Muscle of leg (tissue), 11 donors: Measurements from ENCODE around the gene APOOL. TPM values are rescaled to one million over a fixed set of nuclear protein-coding genes. Genes with fewer than 3 reads are reported as not detected.
"Not testable (repeated sequence)": the region's sequence is repeated elsewhere in the genome, so short reads cannot be mapped to it uniquely, and the experiment has no call there.

Source experiments
- DNase-seq: peaks from one replicate; pipeline ENCODE4 v3.0.0; 2013
- H3K27ac ChIP-seq: one replicate; pipeline ENCODE4 v1.5.1; 2013; ENCODE audit warnings: mild to moderate bottlenecking, low read length, control low read depth
- H3K27me3 ChIP-seq: one replicate; pipeline ENCODE4 v1.6.1; 2013; ENCODE audit warnings: low read length; ENCODE audit not compliant: control insufficient read depth, insufficient read depth
- H3K36me3 ChIP-seq: one replicate; pipeline ENCODE4 v1.6.1; 2013; ENCODE audit warnings: low read length; ENCODE audit not compliant: control insufficient read depth, insufficient read depth
- H3K4me1 ChIP-seq: one replicate; pipeline ENCODE4 v1.6.1; 2013; ENCODE audit warnings: low read length; ENCODE audit not compliant: control insufficient read depth, insufficient read depth
- H3K4me3 ChIP-seq: one replicate; pipeline ENCODE4 v1.5.1; 2013; ENCODE audit warnings: low read length, control low read depth
- H3K9me3 ChIP-seq: replicated peaks from 2 replicates; pipeline ENCODE4 v1.6.1; 2013; ENCODE audit warnings: low read depth, low read length; ENCODE audit not compliant: control insufficient read depth
- whole genome bisulfite sequencing: methylation state at CpG from one replicate; pipeline ENCODE4 v1.1.5; 2013; ENCODE audit warnings: missing lambda C conversion rate; ENCODE audit not compliant: insufficient coverage; 5-methylcytosine and 5-hydroxymethylcytosine counted together
- polyA plus RNA-seq, 8 donors: library from polyadenylated mRNA; unstranded; fragments of 120-200 nt; gene quantifications; one replicate each; pipeline versions ENCODE4 v1.2.1 to v1.2.3, GENCODE V29; 2013; ENCODE audit warnings: inconsistent platforms in 1 of 8, low replicate concordance in 1 of 8; ENCODE audit not compliant: insufficient read length in 8 of 8, insufficient read depth in 1 of 8
- total RNA-seq: library from RNA; stranded (reverse); fragments of 120-200 nt; gene quantifications from one replicate; pipeline ENCODE4 v1.2.4, GENCODE V29; 2013

APOOL gene
- total and polyA plus RNA-seq, 9 donors = 10.1 to 15.3 (median 12.0) TPM

DNA sequence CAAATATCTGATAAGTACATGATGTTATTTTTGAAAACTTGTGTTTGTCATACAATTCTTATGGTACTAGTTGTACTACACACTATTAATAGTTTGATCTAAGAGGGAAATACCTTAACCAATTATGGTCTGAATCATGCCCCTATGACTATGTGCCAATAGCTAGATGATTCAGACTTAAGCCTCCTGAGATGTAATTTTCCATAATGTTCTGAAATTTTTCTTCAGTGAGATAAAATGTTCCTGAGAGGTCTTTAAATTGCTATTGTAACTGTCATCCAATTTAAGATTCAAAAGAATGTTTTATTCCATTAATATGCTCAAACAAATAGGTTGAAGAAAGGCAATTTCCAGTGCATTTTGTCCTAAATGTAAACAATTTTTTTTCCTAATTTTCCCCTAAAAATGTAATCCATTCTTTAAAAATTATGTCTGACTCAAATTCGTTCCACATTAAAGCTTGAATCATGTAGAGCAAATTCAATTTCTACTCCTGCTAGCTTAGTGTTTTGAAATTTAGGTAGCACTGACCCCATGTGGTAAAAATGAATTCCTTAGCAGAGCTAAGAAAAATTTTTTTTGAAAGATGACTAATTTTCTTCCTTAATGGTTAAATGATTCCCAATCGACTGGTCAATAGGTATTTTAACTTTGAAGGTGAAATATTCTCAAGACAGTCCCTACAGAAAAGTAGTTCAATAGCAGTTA, 49.1 kb downstream of the APOOL start:
- no peaks in the 10 kb centered on the region for H3K27me3 ChIP-seq
- H3K27ac ChIP-seq = no peak overlapping the region
- H3K9me3 ChIP-seq = no peaks in the 10 kb centered on the region
- DNase-seq = peak; percentile 17
- WGBS = no CpG with 5 or more reads among the region's 2 CpGs
- H3K4me1 ChIP-seq = no peaks in the 10 kb centered on the region
- peaks cover 2% of the 10 kb centered on the region for H3K36me3 ChIP-seq
- no peak overlapping the region for H3K4me3 ChIP-seq

DNA sequence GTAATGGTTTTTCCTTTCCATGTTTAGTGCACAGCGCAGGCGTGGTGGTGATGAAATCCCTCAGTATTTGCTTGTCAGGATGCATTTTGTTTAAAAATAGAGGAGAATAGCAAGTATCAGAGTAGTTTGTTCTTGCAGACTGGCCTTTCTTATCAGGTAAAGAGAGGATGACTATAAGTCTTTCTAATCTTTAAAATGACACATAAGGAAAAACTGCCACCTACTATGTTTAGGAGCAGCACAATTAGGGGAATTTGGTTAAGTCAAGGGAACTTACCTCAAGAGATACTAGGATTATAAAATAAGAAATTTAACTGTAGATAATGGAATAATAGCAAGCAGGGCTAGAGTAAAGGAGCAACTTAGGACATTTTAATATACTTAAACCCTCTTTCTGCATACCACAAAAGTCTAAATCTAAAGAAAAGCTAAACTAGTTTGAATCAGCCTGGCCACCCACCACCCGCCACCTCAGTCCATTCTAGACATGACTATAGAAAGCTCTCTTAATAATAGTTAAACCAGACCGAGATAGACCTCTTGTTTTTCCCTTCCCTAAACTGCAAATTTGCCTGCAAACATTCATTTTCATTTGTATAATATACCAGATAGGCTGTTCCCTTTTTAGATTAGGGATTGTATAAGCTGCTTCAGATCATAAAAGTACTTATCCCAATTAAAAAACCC, 62.0 kb downstream of the APOOL start:
- no CpG with 5 or more reads among the region's 4 CpGs for WGBS
- Histone ChIP-seq H3K4me1 (no peaks in the 10 kb centered on the region), H3K27me3 (no peaks in the 10 kb centered on the region), H3K4me3 (no peak overlapping the region), H3K36me3 (no peaks in the 10 kb centered on the region), H3K27ac (no peak overlapping the region), H3K9me3 (no peaks in the 10 kb centered on the region)
- DNase-seq = no peak

DNA sequence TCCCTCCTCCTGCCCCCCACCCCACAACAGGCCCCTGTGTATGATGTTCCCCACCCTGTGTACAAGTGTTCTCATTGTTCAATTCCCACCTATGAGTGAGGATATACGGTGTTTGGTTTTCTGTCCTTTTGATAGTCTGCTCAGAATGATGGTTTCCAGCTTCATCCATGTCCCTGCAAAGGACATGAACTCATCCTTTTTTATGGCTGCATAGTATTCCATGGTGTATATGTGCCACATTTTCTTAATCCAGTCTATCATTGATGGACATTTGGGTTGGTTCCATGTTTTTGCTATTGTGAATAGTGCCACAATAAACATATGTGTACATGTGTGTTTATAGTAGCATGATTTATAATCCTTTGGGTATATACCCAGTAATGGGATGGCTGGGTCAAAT, 73.6 kb downstream of the APOOL start:
- DNase-seq, H3K27me3 ChIP-seq, H3K4me3 ChIP-seq, H3K9me3 ChIP-seq, H3K27ac ChIP-seq, H3K4me1 ChIP-seq, H3K36me3 ChIP-seq: not testable (repeated sequence)
- WGBS = no CpG with 5 or more reads among the region's 1 CpG

DNA sequence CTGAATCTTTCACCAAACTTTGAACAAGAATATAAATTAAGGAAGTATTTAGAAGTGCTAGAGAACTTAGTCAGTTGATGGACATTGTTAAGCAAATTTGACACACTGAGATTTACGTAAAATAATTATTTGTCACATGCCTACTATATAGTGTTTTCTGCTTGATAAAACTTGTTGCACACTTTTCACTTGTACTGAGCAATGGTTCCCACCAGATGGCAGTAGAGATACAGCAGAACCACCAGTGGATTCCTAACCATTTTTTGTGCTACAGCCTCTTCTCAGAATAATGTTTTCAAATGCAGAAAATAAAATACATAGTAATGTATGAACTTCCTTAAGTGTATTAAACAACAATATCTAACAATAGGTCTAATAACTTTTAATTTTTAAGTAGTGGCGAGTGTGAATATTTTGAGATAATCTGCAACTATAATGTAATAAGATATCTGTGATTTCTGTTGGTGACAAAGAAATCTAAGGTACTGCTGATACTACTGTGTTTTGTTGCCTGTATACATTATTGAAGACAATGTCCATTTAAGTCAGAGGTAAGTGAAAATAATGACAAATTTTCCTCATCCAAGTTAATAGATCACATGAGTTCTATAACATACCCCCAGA, 81.2 kb downstream of the APOOL start:
- no CpG with 5 or more reads among the region's 2 CpGs for WGBS
- peak; percentile 37 for DNase-seq

DNA sequence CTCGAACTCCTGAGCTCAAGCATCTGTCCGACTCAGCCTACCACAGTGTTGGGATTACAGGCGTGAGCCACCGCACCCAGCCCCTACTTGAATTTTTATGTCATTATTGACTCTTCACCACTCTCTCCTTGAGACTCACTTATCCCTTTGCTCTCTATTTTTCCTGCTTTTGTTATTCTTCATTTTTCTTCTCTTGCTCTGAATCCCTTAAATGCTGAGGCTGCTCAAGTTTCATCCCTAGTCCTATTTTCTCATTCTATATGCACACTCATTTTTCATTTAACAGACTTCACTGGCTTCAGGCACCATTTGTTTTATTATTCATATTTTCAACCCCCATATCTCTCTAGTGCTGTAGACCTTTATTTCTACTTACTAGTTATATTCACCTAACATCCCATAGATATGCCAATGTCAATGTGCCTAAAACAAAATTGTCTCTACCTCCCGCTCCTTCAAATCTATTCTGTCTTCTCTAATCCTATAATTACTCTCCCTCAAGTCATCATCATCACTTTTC, 85.7 kb downstream of the APOOL start:
- WGBS = 96% methylated on average over 5 of the region's 5 CpGs
- no peaks in the 10 kb centered on the region for H3K4me1 ChIP-seq
- no peak overlapping the region for H3K4me3 ChIP-seq
- DNase-seq = no peak
- H3K27ac ChIP-seq = no peak overlapping the region
- no peaks in the 10 kb centered on the region for H3K36me3 ChIP-seq
- peaks cover 3% of the 10 kb centered on the region for H3K27me3 ChIP-seq
- H3K9me3 ChIP-seq = no peaks in the 10 kb centered on the region

More for the DNA sequence above, 81.2 kb downstream of the APOOL start:
- Histone ChIP-seq H3K4me1 (no peaks in the 10 kb centered on the region), H3K36me3 (no peaks in the 10 kb centered on the region), H3K9me3 (no peaks in the 10 kb centered on the region), H3K4me3 (no peak overlapping the region), H3K27me3 (no peaks in the 10 kb centered on the region), H3K27ac (no peak overlapping the region)

DNA sequence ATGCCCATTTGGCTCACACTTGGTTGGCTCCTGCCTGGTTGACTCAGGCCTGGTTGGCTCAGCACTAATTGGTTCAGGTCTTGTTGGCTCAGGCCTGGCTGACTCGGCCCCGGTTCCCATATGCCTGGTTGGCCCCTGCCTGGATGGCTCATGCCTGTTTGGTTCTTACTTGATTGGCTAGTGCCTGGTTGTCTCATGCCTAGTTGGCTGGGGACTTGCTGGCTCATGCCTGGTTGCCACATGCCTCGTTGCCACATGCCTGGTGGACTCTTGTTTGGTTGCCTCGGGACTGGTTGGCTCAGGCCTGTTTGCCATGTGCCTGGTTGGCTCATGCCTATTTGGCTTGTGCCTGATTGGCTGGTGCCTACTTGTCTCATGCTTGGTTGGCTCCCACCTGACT, 103.7 kb downstream of the APOOL start:
- no peaks in the 10 kb centered on the region for H3K4me1 ChIP-seq
- H3K27me3 ChIP-seq = no peaks in the 10 kb centered on the region
- 71% methylated on average over 4 of the region's 4 CpGs for WGBS
- no peaks in the 10 kb centered on the region for H3K36me3 ChIP-seq
- H3K27ac ChIP-seq = no peak overlapping the region
- H3K9me3 ChIP-seq = no peaks in the 10 kb centered on the region
- DNase-seq = no peak
- no peak overlapping the region for H3K4me3 ChIP-seq

DNA sequence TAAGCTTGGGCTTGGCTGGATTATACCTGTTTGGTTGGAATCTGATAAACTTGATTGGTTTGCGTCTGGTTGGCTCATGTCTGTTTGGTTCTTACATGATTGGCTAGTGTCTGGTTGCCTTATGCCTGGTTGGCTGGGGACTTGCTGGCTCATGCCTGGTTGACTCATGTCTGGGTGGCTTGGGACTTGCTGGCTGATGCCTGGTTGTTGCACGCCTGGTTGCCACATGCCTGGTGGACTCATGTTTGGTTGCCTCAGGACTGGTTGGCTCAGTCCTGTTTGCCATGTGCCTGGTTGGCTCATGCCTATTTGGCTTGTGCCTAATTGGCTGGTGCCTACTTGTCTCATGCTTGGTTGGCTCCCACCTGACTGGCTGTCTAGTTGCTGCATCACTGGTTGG, 104.5 kb downstream of the APOOL start:
- H3K36me3 ChIP-seq = no peaks in the 10 kb centered on the region

DNA sequence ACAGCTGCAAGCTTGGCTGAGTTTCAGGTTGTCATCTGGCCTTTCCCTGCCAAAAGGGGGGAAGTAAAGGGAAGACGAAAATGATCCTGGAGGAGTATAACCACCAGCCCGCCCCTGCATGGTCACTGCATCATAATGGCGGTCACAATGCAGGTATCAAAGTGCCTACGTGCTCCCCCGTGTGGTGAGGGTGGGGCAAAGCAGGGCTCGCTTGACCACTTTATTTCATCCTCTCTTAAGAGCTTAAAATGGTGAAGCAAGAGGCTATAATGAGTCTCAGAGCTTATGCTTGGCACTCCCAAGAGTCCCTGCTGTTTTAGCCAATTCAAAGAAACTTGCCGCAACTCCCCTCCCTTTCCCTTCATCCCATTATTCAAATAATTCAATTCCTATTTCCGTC, 105.6 kb downstream of the APOOL start:
- peak; percentile 3 for DNase-seq
- Histone ChIP-seq H3K9me3 (no peaks in the 10 kb centered on the region), H3K36me3 (no peaks in the 10 kb centered on the region), H3K4me3 (no peak overlapping the region), H3K27me3 (peaks cover 3% of the 10 kb centered on the region), H3K27ac (no peak overlapping the region), H3K4me1 (no peaks in the 10 kb centered on the region)
- WGBS = 100% methylated on average over 2 of the region's 8 CpGs

More for the DNA sequence above, 104.5 kb downstream of the APOOL start:
- no peaks in the 10 kb centered on the region for H3K4me1 ChIP-seq
- H3K4me3 ChIP-seq = no peak overlapping the region
- 96% methylated on average over 2 of the region's 2 CpGs for WGBS
- DNase-seq = no peak
- peaks cover 3% of the 10 kb centered on the region for H3K27me3 ChIP-seq
- no peak overlapping the region for H3K27ac ChIP-seq
- no peaks in the 10 kb centered on the region for H3K9me3 ChIP-seq

DNA sequence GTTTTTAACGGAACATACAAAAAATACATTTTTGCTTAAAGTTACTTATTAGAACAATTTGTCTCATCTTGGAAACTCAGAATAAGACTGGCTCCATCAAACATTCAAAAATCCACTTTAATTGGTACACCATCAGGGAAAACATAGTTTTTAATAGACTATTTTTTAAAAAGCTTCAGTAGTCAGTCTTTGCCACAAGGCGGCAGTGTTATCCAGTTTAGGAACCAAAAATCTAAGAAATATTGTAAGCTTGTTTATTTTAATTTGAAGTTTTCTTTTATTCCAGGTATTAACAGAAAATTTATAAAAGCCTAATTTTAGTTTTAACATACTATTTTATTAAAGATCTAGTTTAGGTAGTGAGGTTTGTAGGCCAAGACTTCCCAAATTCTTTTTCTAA, 107.7 kb downstream of the APOOL start:
- Histone ChIP-seq H3K9me3 (no peaks in the 10 kb centered on the region), H3K4me1 (no peaks in the 10 kb centered on the region), H3K4me3 (no peak overlapping the region), H3K36me3 (no peaks in the 10 kb centered on the region), H3K27ac (no peak overlapping the region), H3K27me3 (peaks cover 3% of the 10 kb centered on the region)
- no CpG with 5 or more reads among the region's 2 CpGs for WGBS
- peak; percentile 17 for DNase-seq

DNA sequence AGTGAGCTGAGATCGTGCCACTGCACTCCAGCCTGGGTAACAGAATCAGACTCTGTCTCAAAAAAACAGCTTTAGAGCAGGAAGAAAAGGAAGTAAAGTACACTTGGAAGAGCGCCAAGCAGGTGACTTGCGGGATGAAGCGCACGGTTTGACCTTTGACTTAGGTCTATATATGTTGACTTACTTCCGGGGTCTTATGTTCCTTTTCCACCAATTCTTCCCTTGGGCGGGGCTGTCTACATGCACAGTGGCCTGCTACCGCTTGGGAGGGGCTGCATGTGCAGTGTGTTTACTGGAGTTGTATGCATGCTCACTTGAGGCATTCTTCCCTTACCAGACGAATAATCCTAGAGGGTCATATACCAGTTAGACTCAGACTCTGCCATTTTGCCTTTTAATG, 108.6 kb downstream of the APOOL start:
- Histone ChIP-seq H3K36me3 (no peaks in the 10 kb centered on the region), H3K27me3 (peaks cover 5% of the 10 kb centered on the region), H3K4me1 (no peaks in the 10 kb centered on the region), H3K9me3 (no peaks in the 10 kb centered on the region), H3K27ac (no peak overlapping the region), H3K4me3 (no peak overlapping the region)
- DNase-seq = no peak
- WGBS = 85% methylated on average over 5 of the region's 9 CpGs
